Posterior vena cava (tissue), 2 donors: ENCODE data around the gene CDK11B. TPM values are rescaled to one million over a fixed set of nuclear protein-coding genes. Genes with fewer than 3 reads are reported as not detected.

ENCODE experiments used
- DNase-seq: peaks from one replicate; pipeline ENCODE4 v3.0.0-alpha.2; 2020; ENCODE audit warnings: low spot score
- intact Hi-C, 2 donors: fragments of 100-400 bp; cut with DNase I; formaldehyde crosslinking; loops; one replicate each; pipeline versions ENCODE4 v1.14.1 to v1.14.2; 2022 to 2023
- total RNA-seq, 2 donors: library from RNA; stranded (reverse); fragmentation: NEBNext Ultra II Directional; extraction: Animal tissue kit (Norgen Biotek cat#: 25700); gene quantifications; one replicate each; pipeline ENCODE4 v1.2.1, GENCODE V29; 2021
- donor health status: DM: yes; HTN: yes; CAD: no.
- donor health status: DM: yes; HTN: yes; CAD: no.

CDK11B gene
- total RNA-seq, 2 donors from 2014 or later = 19.4 to 24.3 TPM

GRCh38 chr1:1630191-1630964 is 28.4 kb downstream of the CDK11B start:
- intact Hi-C loops = no loop called here
- DNase-seq = peak; percentile 95

DNA sequence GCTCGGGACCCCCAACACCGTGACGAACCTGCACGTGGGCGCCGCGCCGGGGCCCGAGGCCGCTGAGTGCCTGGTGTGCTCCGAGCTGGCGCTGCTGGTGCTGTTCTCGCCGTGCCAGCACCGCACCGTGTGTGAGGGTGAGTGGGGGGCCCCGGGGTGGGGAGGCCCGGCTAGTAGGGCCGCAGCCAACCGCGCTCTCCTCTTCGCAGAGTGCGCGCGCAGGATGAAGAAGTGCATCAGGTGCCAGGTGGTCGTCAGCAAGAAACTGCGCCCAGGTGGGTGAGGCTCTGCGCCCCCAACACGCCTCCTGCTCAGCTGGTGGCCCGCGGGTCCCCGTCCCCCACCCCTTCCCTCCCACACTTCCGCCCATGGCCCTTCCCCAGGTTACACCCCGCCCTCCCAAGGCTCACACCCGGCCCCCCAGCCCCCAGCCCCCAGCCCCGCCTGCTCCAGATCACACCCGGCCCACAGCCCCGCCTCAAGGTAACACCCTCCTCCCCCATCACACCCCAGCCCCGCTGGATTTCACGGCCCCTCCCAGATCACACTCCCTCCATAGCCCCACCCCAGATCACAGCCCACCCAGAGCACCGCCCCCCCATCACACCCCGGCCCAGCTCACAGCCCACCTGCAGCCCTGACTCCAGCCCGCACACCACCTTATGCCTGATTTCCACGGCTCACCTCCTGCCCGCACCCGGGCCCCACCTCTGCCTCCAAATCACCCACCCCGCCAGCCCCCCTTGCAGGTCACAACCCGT is 29.2 kb downstream of the CDK11B start:
- DNase-seq = peak; percentile 83
- intact Hi-C loops = no loop called here

DNA sequence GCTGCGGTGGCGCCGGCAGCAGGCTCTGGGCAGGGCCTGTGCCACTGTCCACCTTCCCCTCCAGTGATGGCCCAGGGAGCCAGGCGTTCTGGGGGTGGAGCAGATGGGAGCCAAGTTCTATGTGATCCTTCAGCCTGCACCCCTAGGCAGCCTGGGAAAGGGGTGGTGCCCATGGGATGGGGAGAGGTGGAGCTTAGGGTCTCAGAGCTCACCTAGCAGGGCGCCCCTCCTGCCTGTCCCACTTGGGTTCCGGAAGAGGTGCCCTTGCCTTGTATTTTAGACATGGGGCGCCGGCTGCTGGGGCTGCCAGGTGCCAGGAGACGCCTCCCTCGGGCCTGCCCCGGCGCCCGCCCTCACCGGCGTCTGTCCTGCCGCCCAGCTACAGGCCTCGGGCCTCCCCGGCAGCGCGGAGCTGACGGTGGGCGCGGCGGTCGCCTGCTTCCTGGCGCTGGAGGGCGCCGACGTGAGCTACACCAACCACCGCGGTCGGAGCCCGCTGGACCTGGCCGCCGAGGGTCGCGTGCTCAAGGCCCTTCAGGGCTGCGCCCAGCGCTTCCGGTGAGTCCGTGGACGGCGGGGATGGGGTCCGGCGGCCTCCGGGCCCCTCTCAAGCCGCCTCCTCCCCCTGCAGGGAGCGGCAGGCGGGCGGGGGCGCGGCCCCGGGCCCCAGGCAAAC is 29.9 kb downstream of the CDK11B start:
- intact Hi-C loops = no loop called here
- DNase-seq = peak; percentile 81

- intact Hi-C loops = no loop called here
Observed at GRCh38 chr1:1627829-1628753, 30.7 kb downstream of the CDK11B start.

DNA sequence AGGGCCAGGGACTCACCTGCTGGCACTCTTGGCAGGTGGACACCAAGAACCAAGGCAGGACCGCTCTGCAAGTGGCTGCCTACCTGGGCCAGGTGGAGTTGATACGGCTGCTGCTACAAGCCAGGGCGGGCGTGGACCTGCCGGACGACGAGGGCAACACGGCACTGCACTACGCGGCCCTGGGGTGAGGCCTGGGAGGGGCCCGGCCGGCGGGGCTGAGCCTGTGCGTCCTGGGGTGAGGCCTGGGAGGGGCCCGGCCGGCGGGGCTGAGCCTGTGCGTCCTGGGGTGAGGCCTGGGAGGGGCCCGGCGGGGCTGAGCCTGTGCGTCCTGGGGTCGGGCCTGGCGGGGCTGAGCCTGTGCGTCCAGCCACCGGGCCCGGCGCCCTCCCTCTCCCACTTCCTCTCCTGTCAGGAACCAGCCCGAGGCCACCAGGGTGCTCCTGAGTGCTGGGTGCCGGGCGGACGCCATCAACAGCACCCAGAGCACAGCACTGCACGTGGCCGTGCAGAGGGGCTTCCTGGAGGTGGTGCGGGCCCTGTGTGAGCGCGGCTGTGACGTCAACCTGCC is 31.5 kb downstream of the CDK11B start:
- intact Hi-C loops = no loop called here
- DNase-seq = peak; percentile 84

More at GRCh38 chr1:1627829-1628753, 30.7 kb downstream of the CDK11B start:
- peak; percentile 83 for DNase-seq

GRCh38 chr1:1626207-1627141 is 32.3 kb downstream of the CDK11B start:
- intact Hi-C loops = no loop called here

GRCh38 chr1:1625824-1626206 is 33.0 kb downstream of the CDK11B start:
- intact Hi-C loops = no loop called here

More at GRCh38 chr1:1626207-1627141, 32.3 kb downstream of the CDK11B start:
- no peak for DNase-seq

DNA sequence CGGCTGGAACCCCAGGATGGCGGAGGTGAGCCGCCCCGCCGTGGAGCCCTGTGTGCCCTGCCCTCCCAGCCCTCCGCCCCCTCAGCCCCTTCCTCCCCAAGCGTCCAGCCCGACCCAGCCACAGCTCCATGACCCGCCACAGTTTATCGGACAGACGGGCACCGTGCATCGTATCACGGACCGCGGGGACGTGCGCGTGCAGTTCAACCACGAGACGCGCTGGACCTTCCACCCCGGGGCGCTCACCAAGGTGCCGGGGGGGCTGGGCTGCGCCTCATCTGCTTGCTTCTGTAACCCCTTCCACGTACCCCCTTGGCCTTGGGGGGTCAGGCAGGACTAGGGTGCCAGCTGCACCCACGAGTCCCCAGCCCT is 33.4 kb downstream of the CDK11B start:
- DNase-seq = peak; percentile 81
- intact Hi-C loops = no loop called here

More at GRCh38 chr1:1625824-1626206, 33.0 kb downstream of the CDK11B start:
- no peak for DNase-seq

DNA sequence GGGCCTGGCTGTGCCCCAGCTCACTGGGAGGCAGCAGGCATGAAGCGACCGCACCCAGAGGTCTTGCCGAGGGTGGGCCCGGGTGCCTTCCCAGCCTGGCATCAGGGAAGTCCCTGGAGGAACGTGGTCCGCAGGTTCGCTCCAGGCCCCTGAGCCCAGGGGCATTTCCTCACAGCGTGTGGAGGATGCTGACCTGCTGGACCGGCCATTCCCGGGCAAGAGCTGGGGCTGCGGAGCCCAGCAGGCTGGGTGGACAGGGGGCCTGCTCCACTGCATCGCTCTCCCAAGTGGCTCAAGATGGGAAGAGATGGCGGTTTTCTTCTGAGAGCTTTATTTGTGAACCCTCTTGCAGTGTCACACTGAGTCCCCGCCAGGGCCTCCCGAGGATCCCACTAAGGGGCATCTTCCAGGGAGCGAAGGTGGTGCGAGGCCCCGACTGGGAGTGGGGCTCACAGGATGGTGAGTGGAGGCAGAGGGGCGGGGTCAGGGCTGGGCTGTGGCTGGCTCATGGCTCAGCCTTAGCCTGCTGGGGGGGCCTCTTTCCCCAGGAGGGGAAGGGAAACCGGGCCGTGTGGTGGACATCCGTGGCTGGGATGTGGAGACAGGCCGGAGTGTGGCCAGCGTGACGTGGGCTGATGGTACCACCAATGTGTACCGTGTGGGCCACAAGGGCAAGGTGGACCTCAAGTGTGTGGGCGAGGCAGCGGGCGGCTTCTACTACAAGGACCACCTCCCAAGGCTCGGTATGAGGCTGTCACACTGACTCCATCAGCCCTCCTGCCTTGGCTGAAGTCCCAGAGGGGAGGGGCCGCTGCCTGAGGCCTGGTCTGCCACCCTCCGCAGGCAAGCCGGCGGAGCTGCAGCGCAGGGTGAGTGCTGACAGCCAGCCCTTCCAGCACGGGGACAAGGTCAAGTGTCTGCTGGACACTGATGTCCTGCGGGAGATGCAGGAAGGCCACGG is 34.1 kb downstream of the CDK11B start:
- DNase-seq = peak; percentile 83
- intact Hi-C loops = no loop called here

- peak; percentile 82 for DNase-seq
- intact Hi-C loops = no loop called here
Observed at GRCh38 chr1:1623631-1624442, 35.0 kb downstream of the CDK11B start.

- DNase-seq = no peak
- intact Hi-C loops = no loop called here
Observed at GRCh38 chr1:1623181-1623630, 35.6 kb downstream of the CDK11B start.

DNA sequence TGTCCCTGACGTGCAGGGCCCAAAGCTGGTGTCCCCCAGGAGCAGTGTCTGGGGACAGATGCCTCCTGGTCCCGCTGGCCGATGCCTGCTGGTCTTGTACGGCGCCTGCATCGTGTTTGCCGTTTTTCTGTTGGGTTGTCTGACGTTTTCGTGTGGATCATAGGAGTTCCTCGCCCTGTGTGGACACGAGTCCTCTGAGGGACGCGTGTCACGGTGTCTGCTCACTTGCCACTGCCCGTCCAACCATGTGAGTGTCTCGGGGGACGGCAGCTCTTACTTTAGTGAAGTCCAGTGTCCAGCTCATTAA is 36.1 kb downstream of the CDK11B start:
- no peak for DNase-seq
- intact Hi-C loops = no loop called here

- intact Hi-C loops = no loop called here
- no peak for DNase-seq
Observed at GRCh38 chr1:1622010-1622787, 36.6 kb downstream of the CDK11B start.

DNA sequence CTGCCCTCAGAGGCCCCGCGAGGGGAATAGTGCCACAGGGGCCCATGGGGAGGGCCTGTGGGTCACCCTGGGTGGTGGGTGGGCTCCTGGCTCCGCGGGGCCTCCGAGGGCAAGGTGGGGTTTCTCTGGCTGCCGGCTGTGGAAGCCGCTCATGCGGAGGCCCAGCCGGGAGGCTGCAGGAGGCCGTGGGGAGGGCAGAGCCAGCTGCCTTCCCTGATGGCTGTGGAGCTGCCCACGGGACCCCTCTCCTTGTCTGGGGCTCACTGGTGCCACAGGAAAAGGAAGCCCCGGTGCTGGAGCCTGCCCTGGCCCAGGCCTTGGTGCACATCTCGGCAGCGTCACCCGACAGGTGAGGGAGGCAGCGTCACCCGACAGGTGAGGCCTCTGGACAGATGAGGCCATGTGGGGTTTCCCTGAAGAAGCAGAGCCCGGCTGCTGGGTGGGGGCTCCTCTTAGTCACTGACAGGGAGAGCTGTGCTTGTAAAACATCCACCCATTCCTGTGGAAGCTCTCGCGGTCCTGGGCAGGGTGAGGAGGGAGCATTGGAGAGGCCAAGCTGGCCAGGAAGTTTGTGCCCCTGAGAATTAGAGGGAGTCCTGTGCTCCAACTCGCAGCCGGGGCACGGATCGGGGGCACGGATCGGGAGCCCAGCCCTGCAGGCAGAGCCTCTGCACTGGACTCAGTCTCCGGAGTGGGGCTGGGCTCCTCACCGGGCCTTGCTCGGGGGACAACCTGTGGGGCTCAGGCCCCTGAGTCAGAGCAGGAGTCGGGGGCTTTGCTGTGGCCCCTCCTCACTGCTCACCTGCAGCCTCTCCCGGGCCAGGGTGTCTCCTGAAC is 37.4 kb downstream of the CDK11B start:
- DNase-seq = no peak
- intact Hi-C loops = no loop called here
